IPS-18a (cell line): ENCODE data around the gene CYP2W1.
"Not testable (repeated sequence)": the region's sequence is repeated elsewhere in the genome, so short reads cannot be mapped to it uniquely, and the experiment has no call there.

Experiments
- H3K27ac ChIP-seq: one replicate; pipeline ENCODE4 v1.5.1; 2013; ENCODE audit warnings: low read length
- H3K27me3 ChIP-seq: one replicate; pipeline ENCODE4 v1.6.1; 2013; ENCODE audit warnings: mild to moderate bottlenecking, low read length; ENCODE audit not compliant: control insufficient read depth, insufficient read depth
- H3K36me3 ChIP-seq: one replicate; pipeline ENCODE4 v1.6.1; 2013; ENCODE audit warnings: low read depth, low read length; ENCODE audit not compliant: control insufficient read depth
- H3K4me1 ChIP-seq: one replicate; pipeline ENCODE4 v1.6.1; 2013; ENCODE audit warnings: low read depth, low read length; ENCODE audit not compliant: control insufficient read depth
- H3K4me3 ChIP-seq: one replicate; pipeline ENCODE4 v1.5.1; 2013; ENCODE audit warnings: low read length
- H3K9ac ChIP-seq: one replicate; pipeline ENCODE4 v1.6.1; 2013; ENCODE audit warnings: mild to moderate bottlenecking, low read length, moderate library complexity
- H3K9me3 ChIP-seq: one replicate; pipeline ENCODE4 v1.6.1; 2013; ENCODE audit warnings: low read depth, low read length; ENCODE audit not compliant: control insufficient read depth

Gene CYP2W1, protein sequence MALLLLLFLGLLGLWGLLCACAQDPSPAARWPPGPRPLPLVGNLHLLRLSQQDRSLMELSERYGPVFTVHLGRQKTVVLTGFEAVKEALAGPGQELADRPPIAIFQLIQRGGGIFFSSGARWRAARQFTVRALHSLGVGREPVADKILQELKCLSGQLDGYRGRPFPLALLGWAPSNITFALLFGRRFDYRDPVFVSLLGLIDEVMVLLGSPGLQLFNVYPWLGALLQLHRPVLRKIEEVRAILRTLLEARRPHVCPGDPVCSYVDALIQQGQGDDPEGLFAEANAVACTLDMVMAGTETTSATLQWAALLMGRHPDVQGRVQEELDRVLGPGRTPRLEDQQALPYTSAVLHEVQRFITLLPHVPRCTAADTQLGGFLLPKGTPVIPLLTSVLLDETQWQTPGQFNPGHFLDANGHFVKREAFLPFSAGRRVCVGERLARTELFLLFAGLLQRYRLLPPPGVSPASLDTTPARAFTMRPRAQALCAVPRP

DNA sequence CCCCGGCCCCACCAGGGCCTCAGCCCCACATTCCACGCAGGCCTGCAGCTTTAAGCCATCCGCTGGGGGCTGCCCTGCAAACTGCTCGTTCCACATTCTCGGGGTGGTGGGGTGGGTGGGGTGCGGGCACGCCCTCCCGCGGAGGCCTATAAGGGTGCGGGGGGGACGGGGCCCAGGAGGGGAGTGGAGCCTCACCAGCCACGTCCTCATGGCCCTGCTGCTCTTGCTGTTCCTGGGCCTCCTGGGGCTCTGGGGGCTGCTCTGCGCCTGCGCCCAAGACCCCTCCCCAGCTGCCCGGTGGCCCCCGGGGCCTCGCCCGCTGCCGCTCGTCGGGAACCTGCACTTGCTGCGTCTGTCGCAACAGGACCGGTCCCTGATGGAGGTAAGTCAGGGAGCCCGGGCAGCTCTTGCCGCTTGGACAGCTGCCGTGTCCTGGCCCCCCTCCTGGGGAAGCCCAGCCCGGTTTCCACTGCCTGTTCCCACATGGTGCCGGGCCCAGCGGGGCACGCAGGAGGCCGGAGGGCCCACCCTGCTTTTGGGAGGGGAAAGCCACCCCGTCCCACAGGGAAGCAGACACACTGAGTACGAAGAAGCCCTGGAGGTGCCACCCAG, at the start of gene CYP2W1:
Gene CYP2W1, plus strand, starts transcription at position 178 of the 612 bp plus-strand sequence. Its CDS starts 31 bp downstream, at position 209.
- Histone ChIP-seq H3K27ac (no peak within 1 kb of the TSS), H3K9me3 (no peaks in the 10 kb centered on the region), H3K4me3 (no peak within 1 kb of the TSS), H3K27me3 (no peaks in the 10 kb centered on the region), H3K36me3 (no peaks in the 10 kb centered on the region), H3K4me1 (no peaks in the 10 kb centered on the region), H3K9ac (no peak within 1 kb of the TSS)

DNA sequence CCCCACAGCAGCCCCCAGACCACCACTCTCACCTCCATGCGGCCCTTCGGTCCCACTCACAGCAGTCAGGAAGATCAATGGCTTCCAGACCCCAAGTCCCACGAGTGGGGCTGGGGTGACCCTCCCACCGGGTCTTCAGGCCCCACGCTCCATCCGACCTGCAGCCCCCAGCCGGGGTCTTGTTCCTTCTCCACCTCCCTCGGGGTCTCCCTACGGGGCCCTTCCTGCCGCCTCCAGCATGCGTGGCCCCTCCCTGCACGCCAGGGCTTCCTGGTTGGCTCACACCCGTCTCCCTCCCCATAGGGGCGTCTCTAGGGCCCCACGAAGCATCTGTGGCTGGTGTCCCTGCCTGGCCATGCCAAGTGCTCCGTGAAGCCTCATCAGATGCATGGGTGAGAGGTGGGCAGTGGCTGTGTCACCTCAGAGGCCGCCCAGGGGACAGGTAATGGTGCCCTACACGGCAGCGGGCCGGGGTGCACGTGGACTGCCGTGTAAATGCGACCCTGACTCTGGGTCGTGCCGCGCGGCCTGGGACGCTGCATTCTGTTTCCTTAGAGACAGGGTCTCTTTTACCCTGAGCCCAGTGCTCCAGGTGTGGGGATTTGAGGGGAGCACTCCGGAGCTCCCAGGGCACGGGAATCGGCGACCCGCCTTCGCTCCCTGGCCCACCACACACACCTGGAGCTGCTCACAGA, 48.4 kb upstream of the CYP2W1 start:
- H3K4me3 ChIP-seq, result no peak overlapping the region
- H3K9ac ChIP-seq, result no peak overlapping the region
- H3K36me3 ChIP-seq, result no peaks in the 10 kb centered on the region
- no peaks in the 10 kb centered on the region for H3K4me1 ChIP-seq
- H3K27me3 ChIP-seq, result no peaks in the 10 kb centered on the region
- no peak overlapping the region for H3K27ac ChIP-seq
- H3K9me3 ChIP-seq, result no peaks in the 10 kb centered on the region

DNA sequence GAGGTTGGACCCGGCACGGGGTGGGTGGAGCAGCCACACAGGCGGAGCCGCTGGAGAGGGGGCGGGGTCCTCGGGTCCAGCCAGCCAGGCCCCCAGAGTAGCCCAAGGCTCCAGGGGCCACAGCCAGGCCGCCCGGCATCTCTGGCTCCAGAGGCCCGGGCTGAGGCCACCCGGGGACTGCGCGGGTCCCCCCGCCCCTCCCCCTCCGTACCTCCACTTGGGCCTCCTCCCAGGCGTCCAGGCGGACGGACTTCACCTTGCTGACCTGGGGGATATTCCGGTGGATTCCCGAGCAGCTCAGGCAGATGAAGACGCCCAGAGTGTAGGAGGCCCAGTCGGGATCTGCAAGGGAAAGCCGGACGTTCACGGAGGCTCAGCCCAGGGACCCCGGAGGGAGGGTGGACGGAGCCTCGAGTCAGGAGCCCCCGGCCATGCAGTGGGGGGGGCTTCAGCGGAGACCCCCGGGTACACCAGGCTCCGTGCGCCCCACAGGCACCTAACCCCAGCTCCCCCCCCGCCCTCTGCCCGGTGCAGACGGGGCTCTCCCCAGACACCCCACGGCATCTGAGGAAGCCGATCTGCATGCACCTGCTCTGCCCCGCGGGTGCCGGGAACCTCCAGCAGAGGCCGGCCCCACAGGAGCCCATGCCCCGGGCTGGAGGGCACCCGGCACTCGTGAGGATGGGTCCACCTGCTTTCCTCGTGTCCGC, 47.7 kb upstream of the CYP2W1 start:
- no peak overlapping the region for H3K9ac ChIP-seq
- H3K27ac ChIP-seq, result no peak overlapping the region
- no peak overlapping the region for H3K4me3 ChIP-seq
- H3K4me1 ChIP-seq, result no peaks in the 10 kb centered on the region
- H3K9me3 ChIP-seq, result no peaks in the 10 kb centered on the region
- H3K36me3 ChIP-seq, result no peaks in the 10 kb centered on the region
- peaks cover 3% of the 10 kb centered on the region for H3K27me3 ChIP-seq

DNA sequence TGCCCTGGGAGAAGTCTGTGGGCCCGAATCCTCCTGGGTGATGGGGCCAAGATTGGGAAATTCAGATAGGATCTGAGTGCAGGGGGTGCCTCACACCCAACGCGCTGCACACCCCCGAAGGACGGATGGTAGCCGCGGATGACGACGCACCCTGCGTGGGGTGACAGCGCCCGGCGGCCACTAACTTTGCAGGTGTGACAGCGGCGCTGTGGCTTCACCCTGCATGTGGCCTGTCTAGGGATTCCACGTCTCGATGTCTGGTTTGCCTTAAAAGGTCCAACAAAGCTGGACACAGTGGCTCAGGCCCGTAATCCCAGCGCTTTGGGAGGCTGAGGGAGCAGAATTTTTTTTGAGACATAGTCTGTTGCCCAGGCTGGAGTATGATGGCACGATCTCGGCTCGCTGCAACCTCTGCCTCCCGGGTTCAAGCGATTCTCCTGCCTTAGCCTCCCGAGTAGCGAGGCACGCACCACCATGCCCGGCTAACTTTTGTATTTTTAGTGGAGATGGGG, 47.1 kb upstream of the CYP2W1 start:
- Histone ChIP-seq H3K4me3 (no peak overlapping the region), H3K36me3 (no peaks in the 10 kb centered on the region), H3K27me3 (peaks cover 9% of the 10 kb centered on the region), H3K4me1 (no peaks in the 10 kb centered on the region), H3K27ac (no peak overlapping the region), H3K9me3 (no peaks in the 10 kb centered on the region), H3K9ac (no peak overlapping the region)

DNA sequence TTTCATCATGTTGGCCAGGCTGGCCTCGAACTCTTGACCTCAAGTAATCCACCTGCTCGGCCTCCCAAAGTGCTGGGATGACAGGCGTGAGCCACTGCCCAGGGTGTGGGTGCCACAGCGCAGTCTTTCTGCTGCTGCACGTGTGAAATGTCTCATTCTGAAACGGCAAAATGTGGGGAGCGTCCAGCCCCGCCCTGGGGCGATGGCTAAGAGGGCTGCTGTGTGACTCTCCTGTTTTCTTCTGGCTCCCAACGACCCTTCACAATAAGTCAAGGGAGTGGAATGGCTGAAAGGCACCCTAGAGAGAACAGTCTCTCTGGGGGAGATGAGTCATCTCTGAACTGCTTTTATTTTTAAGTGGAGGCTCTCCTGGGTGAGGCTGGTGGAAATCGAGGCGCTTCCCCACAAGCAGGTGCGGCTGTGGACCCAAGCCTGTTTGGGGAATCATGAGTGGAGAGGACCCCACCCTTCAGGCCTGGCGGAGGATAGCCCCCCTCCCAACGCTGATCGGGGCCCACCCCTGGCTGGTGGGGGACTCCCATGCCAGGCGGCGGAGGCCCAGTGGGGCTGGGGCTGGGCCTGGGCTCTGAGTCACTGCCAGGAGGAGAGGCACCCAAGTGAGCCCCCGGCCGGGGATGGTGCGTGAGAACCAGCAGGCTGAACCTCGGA, 46.5 kb upstream of the CYP2W1 start:
- no peaks in the 10 kb centered on the region for H3K36me3 ChIP-seq
- H3K4me3 ChIP-seq, result no peak overlapping the region
- no peak overlapping the region for H3K27ac ChIP-seq
- no peaks in the 10 kb centered on the region for H3K4me1 ChIP-seq
- H3K9me3 ChIP-seq, result no peaks in the 10 kb centered on the region
- H3K27me3 ChIP-seq, result peaks cover 13% of the 10 kb centered on the region
- H3K9ac ChIP-seq, result no peak overlapping the region

DNA sequence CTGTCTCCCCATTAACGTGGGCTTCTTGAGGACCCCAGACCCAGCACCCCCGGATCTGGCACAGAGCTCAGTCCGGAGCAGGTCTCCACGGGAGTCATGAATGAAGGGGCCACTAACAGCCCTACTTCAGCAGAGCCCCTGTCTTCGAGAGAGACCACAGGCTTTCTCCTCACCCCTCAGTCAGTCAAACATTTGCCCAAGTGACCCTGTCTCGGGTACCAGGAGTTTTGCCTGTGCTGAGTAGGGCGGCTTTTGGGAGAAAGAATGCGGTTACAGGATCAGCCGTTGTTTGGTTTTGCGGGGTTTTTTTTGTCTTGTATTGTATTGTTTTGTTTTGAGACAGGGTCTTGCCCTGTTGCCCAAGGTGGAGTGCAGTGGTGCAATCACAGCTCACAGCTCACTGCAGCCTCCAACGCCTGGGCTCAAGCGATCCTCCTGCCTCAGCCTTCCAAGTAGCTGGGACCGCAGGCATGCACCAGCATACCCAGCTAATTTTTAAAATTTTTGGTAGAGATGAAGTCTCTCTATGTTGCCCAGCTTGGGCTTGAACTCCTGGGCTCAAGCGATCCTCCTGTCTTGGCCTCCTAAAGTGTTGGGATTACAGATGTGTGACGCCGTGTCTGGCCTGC, 45.0 kb upstream of the CYP2W1 start:
- H3K9ac ChIP-seq, result no peak overlapping the region
- no peaks in the 10 kb centered on the region for H3K9me3 ChIP-seq
- H3K27ac ChIP-seq, result no peak overlapping the region
- no peaks in the 10 kb centered on the region for H3K4me1 ChIP-seq
- peaks cover 20% of the 10 kb centered on the region for H3K27me3 ChIP-seq
- no peaks in the 10 kb centered on the region for H3K36me3 ChIP-seq
- H3K4me3 ChIP-seq, result no peak overlapping the region

DNA sequence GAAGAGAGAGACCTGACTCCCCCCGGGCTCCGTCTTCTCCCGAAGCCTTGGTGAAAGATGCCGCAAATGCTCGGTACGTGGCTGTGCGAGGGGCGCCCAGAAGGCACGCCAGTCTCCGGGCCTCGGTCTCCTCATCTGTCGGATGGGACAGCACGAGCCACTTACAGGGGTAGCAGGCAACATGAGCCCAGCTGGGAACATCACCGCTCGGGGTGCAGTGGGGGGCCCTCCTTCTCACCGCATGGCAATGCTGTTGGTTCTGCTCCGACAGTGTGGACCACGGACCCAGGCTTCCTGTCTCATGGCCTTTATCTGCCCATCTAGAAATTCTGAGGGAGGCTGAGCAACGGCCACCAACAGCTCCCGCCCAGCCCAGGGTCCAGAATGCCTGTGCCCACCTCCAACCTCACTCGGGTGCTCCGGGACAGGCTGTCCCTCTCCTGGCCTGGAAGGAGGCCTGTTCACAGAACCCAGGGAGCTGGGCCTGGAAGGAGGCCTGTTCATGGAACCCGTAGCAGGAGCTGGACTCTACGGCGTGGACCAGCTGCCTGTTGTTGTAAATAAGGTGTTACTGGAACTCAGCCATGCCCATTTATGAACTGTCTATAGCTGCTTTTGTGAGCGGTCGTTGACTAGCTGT, 44.3 kb upstream of the CYP2W1 start:
- H3K4me3 ChIP-seq, result no peak overlapping the region
- no peak overlapping the region for H3K9ac ChIP-seq
- no peaks in the 10 kb centered on the region for H3K9me3 ChIP-seq
- no peak overlapping the region for H3K27ac ChIP-seq
- H3K27me3 ChIP-seq, result peaks cover 20% of the 10 kb centered on the region
- H3K36me3 ChIP-seq, result no peaks in the 10 kb centered on the region
- no peaks in the 10 kb centered on the region for H3K4me1 ChIP-seq

DNA sequence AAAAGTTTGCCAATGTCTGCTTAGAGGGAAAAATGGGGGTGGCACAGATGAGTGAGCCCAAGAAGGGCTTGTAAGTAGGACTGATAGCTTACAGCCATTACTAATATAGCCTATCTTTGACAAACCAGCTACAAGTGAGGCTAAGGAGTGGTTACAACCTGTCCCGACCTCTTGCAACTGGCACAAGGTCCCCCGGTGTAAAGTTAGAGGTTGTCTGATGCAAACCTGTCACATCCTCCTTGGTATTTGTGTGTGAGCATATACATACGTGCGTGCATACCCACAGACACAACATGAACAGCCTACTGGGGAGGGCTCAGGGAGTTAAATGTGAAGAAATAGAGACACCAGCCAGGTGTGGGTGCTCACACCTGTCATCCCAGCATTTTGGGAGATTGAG, 43.1 kb upstream of the CYP2W1 start:
- no peaks in the 10 kb centered on the region for H3K36me3 ChIP-seq
- no peak overlapping the region for H3K9ac ChIP-seq
- no peak overlapping the region for H3K4me3 ChIP-seq
- peaks cover 20% of the 10 kb centered on the region for H3K27me3 ChIP-seq
- H3K9me3 ChIP-seq, result no peaks in the 10 kb centered on the region
- no peaks in the 10 kb centered on the region for H3K4me1 ChIP-seq
- no peak overlapping the region for H3K27ac ChIP-seq

DNA sequence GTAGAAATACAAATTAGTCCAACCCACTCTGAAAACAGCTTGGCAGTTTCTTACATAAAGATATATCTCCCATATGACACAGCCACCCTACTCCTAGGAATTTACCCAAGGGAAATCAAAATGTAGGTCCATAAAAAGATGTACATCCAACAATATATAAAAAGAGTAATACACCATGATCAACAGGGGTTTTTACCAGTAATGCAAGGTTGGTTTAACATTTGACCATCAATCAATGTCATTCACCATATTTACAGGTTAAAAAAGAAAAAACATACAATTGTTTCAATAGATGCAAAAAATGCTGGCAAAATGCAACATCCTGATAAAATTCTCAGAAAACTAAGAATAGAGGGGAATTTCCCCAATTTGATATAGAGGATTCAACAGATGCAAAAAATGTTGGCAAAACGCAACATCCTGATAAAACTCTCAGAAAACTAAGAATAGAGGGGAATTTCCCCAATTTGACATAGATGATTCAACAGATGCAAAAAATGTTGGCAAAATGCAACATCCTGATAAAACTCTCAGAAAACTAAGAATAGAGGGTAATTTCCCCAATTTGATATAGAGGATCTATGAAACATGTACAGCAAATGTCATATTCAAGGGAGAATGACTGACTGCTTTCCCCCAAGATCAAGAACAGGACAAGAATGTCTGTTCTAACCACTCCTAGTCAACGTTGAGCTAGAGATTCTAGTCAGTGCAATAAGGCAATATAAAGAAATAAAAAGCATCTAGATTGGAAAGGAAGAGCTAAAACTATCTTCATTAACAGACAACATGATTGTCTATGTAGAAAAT, 42.2 kb upstream of the CYP2W1 start:
- Histone ChIP-seq H3K4me3 (no peak overlapping the region), H3K36me3 (no peaks in the 10 kb centered on the region), H3K27ac (no peak overlapping the region), H3K9ac (no peak overlapping the region), H3K27me3 (peaks cover 20% of the 10 kb centered on the region), H3K4me1 (peaks cover 2% of the 10 kb centered on the region), H3K9me3 (no peaks in the 10 kb centered on the region)

DNA sequence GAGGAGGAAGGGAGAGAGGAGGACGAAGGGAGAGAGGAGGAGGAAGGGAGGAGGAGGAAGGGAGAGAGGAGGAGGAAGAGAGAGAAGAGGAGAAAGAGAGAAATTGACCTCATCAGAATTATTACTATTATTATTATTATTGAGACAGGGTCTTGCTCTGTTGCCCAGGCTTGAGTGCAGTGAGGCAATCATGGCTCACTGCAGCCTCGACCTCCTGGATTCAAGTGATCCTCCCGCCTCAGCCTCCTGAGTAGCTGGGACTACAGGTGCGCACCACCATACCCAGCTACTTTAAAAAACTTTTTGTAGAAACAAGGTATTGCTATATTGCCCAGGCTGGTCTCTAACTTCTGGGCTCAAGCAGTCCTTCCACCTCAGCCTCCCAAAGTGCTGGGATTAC, 39.2 kb upstream of the CYP2W1 start:
- peaks cover 20% of the 10 kb centered on the region for H3K27me3 ChIP-seq
- not testable (repeated sequence) for H3K4me3 ChIP-seq, H3K27ac ChIP-seq, H3K36me3 ChIP-seq, H3K9me3 ChIP-seq, H3K9ac ChIP-seq, H3K4me1 ChIP-seq
